HG02759 (cell line): ENCODE results near the gene FAM81A.
"Not testable (repeated sequence)": the region's sequence is repeated elsewhere in the genome, so short reads cannot be mapped to it uniquely, and the experiment has no call there.

Source experiments
- ATAC-seq: cut with Tn5 transposase; IDR thresholded peaks from one replicate; pipeline ENCODE4 v1.9.1; 2021; ENCODE audit warnings: mild to moderate bottlenecking, moderate library complexity; ENCODE audit not compliant: unreplicated experiment

FAM81A gene

DNA sequence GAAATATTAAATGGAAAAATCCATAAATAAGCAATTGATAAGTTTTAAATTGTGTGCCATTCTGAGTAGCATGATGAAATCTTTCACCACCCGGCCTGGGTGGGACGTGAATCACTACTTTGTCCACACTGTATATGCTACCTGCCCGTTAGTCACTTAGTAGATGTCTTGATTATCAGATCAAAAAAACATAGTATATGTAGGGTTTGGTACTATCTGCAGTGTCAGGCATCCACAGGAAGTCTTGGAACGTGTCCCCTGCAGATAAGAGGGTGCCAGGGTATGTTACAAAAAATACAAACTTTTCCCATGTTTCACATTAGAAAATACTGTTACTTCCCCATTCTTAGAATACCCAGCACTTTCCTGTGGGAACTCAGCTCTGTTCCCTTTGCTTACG is 35.2 kb downstream of the FAM81A start:
- no peak for ATAC-seq

DNA sequence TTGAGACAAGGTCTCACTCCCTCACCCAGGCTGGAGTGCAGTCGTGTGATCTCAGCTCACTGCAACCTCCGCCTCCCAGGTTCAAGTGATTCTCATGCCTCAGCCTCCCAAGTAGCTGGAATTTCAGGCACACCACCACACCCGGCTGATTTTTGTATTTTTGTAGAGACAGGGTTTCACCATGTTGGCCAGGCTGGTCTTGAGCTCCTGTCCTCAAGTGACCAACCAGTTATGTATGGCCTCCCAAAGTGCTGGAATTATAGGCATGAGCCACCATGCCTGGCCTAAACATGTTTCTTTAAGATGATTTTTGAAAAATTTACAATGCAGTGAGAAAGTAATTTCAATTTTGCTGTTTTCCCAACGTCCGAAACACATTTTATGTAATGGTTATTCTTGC is 37.2 kb downstream of the FAM81A start:
- ATAC-seq, result not testable (repeated sequence)

DNA sequence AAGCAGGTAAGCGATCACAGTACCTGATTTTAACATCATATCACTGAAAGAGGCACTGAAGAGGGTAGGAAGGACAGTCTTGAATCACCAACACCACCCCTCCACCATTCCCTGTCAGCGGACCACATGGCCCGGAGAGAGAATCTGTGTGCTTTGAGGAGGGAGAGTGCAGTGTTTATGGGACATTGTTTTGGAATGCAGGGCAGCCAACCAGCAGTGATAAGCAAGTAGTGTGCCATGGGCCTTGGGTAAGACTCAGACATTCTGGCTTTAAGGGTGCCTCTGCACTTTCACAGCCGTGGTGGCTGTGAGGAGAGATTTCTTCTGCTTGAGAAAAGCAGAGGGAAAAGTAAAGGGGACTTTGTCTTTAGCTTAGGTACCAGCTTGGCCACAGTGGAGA is 46.4 kb downstream of the FAM81A start:
- ATAC-seq, result no peak

GRCh38 chr15:59485036-59485435 is 47.0 kb downstream of the FAM81A start:
- no peak for ATAC-seq

GRCh38 chr15:59489485-59489884 is 51.5 kb downstream of the FAM81A start:
- not testable (repeated sequence) for ATAC-seq

GRCh38 chr15:59491062-59491461 is 53.1 kb downstream of the FAM81A start:
- no peak for ATAC-seq

GRCh38 chr15:59492389-59493377 is 54.7 kb downstream of the FAM81A start:
- ATAC-seq, result no peak

DNA sequence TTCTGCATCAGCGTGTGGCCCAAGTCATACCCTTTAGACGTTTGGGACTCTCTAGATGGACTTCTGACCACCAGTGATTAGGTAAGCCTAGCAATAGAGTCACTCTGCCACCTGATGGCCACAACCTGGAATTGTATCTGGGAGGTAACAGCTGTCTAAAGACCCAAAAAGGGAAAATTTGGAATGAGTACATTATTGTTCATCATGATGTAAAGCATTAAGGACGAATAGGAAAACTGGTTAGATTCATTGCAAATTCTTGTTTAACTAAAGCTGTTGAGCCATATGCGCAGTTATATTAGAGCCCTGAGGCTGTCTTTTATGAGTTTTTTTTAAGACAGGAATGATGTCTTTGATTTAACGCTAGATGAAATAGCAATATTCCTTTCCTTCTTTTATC is 63.6 kb downstream of the FAM81A start:
- ATAC-seq, result no peak

DNA sequence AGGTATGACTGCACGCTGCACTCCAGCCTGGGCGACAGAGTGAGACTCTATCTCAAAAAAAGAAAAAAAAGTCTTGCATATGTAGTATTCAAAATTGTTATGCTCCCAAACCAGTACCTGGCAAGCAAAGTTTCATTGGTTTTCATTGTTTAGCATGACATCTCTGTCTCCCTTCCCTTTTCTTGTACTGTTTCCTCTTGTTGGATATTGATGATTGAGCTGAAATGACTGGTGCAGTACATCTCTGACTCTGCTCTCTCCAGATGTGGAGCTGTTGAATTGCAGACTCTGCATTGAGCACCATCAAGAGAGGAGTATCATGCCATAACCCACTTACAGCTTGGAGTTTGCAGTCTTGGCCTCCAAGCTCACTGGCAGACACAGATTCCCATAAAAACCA is 77.2 kb downstream of the FAM81A start:
- ATAC-seq, result no peak

DNA sequence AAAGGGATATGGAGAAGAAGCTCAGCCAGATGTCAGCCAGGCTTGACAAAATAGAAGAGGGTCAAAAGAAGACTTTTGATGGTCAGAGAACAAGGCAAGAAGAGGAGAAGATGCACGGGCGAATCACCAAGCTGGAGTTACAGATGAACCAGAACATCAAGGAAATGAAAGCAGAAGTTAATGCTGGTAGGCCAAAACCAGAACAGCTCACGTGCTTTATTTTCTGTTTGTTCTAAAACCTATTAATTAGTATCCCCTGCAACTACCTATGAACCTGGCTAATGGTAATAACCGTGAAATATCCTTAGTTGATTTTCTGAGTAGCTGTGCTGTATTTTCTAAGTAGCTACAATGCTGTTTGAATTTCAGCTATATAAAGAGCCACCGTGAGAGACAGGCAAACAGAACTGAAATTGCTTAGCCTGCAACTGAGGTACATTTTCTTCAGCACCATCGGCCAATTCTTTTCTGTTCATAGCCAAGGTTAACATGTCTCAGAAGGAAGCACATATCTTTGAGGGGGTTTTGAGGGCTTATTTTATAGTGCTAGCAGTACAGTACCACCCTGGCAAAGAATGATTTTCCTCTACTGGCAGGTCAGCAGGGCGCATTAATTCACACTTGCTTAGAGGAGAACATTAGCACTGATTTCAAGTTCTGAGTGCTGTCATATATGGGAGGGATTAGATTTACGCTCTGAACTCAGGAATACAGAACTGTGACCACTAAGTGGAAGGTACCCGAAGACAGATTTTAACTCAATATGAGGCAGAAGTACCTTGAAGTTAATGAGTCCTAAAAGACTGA is 78.9 kb downstream of the FAM81A start:
- ATAC-seq, result peak; percentile 74

GRCh38 chr15:59519329-59519728 is 81.3 kb downstream of the FAM81A start:
- no peak for ATAC-seq

DNA sequence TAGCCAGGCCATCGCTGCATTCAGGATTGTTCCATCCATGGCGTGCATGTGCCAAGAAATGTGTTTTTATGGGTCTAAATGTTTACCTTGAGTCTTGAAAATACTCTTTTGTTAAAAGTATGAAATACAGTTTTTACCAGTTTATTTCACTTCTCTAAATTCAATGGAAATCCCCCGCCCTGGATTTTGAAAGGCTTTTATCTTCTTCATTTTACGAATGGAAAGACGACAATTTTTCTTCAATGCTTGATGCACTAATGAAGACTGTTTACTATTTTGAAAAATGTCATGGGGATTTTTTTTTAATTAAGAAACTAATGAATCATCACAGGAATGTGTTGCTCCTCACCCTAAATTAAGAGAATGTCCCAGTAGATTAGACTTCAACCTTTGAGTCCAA is 83.5 kb downstream of the FAM81A start:
- ATAC-seq, result no peak

GRCh38 chr15:59522988-59523461 is 85.0 kb downstream of the FAM81A start:
- no peak for ATAC-seq

GRCh38 chr15:59523702-59524101 is 85.7 kb downstream of the FAM81A start:
- ATAC-seq, result no peak

GRCh38 chr15:59524331-59524731 is 86.3 kb downstream of the FAM81A start:
- ATAC-seq, result no peak

DNA sequence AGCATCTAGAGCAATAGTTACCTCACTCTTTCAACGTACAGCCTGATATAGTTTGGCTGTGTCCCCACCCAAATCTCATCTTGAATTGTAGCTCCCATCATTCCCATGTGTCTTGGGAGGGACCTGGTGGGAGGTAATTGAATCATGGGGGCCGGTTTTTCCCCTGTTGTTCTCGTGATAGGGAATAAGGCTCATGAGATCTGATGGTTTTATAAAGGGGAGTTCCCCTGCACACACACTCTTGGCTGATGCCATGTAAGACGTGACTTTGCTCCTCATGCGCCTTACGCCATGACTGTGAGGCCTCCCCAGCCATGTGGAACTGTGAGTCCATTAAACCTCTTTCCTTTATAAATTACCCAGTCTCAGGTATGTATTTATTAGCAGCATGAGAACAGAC is 88.5 kb downstream of the FAM81A start:
- not testable (repeated sequence) for ATAC-seq

GRCh38 chr15:59528429-59528828 is 90.4 kb downstream of the FAM81A start:
- ATAC-seq, result no peak

DNA sequence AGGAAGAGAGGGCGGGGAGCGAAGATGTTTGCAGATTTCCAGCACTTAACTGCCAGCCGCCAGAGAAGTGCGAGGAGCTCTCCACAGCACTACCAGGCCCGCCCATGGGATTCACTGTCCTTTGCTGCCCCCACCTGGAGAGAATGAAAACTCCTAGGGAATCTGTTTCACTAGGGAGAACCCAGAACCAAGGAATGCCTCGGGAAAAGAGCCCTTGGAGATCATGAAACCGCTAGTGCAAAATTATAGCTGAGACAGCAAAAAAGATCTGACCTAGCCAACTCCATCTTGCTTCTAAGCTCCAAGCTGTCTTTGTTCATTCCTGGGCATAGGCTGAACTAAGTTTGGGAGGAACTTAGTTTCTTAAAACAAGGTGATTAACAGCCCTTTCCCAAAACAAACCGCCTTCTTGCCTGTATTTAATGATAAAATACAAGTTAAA is 91.0 kb downstream of the FAM81A start:
- ATAC-seq, result no peak

DNA sequence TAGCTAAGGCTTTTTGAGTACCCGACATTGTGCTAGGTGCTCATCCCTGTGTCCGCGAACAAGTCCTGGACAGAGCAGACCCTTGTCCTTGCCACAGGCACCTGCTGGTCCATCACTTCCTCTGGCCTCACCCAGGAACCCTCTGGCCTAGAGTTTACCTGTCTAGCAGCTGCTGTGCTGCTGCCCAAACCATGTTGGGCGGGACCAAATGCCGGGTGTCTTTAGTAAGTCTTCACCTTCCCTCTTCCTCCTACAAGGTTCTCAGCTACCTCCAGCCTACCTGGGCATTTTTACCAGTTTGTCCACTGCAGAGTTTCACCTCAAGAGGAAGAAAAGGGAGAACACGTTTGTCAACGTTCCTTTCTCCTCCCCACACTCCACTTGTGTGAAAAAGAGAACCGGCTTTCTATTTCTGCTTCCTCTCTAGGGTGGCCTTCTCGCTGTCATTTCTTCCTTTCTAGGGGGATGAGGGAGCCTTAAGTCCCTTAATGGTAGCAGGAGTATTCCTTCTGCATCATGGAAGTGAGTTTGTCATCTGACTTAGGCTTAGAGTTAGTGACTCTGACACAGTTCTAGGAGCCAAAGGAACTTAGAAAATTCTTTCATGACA is 93.2 kb downstream of the FAM81A start:
- ATAC-seq, result no peak

DNA sequence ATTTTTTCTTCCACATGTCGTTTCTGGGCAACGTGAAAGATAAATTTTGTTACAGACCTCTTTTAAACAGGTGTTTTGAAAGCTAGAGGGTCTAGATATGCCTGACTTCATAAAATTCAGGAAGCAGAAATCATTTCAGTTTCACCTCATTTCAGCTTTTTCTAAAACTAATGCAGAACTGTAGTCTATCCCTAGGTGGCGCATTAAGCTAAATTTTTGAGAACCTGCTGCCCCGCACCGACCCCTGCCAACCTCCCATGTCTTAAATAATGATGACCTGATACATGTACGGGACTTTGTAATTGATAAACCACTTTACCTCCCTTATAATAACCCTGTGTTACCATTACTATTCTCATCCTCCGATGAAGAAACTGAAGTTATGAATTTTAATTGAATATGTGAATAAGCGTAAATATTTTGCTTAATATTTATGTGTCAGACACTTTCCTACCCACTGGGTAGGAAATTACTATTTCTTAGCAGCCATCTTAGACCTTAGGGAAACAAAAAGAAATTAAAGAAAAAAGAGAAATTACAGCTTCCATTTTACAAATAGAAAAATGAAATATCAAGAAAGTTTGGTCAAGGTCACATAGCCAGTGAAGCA is 94.9 kb downstream of the FAM81A start:
- ATAC-seq, result no peak

GRCh38 chr15:59536553-59536952 is 98.6 kb downstream of the FAM81A start:
- ATAC-seq, result no peak
